GM18526 (cell line): ENCODE data around the gene JAG1.

ENCODE experiments used
- POLR2A ChIP-seq: IDR thresholded peaks from 3 replicates; pipeline ENCODE4 v1.6.1; 2011; ENCODE audit not compliant: insufficient read length; ENCODE audit errors: extremely low read depth

JAG1 gene

DNA sequence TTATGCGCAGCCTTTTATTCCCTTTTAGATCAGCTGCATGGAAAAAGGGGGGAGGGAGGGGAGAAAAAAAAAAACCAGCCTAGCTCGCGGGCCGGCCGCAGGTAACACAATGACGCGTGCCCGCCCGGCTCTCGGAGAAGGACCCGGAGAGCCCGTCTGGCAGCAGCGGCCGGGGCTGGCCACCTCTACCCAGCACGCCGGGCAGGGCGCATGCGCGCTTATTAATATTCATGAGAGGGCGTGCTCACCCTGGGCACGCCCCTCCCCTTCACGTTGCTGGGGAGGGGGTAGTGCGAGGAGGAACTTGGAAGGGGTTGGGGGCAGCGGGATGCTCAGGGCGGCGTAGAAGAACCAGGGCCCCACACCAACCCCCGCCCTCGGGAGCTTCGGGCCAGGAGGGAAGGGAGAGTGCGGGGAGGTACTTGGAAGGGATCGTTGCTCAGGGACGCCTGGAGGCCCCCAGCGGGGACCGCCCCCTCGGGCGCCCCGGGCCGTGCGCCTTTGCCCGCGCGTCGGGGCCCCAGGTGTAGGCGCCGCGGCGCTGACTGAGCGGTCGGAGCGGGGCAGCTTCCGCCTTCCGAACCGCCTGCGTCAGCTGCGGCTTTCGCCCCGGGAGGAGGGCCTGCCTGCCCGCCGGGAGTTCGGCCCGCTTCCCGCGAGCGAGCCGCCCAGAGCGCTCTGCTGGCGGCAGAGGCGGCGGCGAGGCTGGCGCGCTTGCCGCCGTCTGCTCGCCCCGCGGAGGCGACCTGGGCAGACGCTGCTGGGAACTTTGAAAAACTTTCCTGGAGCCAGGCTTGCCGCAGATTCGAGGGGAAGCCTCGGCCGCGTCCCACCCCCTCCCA is at the start of gene JAG1:
Gene JAG1 (minus strand): TSS at position 158 of the 842 bp plus-strand sequence. CDS start 469 bp downstream, outside the sequence.
- peak; percentile 81 for TF ChIP-seq POLR2A

DNA sequence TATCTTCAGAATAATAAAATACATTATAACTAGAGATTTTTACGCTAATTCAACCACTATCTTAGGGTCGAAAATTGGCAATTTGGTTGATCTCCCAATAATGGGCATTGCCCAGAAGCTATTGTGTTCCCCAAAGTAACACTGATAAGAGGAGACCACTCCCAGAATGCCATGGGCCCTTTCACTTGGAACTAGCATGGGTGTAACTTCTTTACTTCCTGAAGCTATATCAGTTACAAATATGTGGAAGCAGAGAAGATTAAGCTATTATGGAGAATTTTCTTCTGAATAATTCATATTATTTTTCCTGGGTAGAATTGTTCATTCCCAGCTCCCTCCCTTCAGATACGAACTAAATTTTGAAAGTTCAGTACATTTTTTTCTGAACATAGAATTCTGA is 48.2 kb upstream of the JAG1 start:
- no peak for TF ChIP-seq POLR2A

DNA sequence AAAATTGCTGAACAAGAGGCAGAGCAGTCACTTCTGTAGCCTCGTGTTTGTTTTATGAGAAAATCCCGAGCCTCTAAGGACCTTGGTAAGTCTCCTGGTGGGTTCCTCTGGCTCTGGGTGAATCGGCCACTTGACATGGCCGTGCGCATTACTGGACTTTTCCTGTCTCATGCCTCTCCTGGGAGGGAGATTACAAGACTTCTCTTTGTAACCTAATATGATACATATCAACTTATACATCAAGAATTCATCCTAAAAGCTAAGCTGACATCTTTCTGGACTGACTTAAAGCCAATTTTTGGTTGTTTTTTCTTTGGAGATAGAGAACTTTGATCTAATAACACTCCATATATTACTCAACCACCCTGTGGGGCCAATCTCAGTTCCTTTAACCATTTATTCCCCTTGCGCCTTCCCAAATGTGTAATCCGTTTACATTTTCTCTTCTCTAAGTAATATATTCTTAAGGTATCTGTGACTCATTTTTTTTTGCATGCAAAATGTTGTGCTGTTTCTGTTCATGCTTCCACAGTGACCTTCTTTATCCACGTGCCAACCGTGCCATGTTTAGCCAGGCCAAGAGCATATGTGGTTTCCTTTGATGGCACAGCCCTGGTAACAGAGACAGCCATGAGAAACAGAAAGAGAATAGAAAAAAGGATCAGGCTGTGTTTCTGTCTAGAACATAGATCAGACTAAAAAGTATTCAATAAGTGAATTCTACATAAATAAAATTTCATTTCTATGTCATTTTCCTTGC is 47.5 kb upstream of the JAG1 start:
- no peak for TF ChIP-seq POLR2A

DNA sequence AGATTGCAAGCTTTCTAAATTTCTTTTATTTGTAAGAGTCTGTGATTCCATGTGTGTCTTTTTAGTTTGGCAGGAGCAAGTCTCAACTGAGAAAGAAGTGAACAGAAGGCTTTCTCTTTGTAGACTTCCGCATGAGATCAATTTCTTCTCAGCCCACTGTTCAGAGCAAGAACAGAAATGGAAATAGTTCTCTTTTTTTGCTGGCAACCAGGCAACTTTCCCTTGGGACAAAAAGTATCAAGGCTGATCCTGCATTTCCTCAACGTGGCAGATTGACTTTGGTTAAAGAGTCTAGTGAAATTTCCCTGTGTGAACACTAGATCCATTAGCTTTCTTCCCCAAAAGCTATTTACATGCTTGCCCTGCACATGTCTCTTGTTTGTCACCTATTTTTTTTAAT is 46.8 kb upstream of the JAG1 start:
- no peak for TF ChIP-seq POLR2A

DNA sequence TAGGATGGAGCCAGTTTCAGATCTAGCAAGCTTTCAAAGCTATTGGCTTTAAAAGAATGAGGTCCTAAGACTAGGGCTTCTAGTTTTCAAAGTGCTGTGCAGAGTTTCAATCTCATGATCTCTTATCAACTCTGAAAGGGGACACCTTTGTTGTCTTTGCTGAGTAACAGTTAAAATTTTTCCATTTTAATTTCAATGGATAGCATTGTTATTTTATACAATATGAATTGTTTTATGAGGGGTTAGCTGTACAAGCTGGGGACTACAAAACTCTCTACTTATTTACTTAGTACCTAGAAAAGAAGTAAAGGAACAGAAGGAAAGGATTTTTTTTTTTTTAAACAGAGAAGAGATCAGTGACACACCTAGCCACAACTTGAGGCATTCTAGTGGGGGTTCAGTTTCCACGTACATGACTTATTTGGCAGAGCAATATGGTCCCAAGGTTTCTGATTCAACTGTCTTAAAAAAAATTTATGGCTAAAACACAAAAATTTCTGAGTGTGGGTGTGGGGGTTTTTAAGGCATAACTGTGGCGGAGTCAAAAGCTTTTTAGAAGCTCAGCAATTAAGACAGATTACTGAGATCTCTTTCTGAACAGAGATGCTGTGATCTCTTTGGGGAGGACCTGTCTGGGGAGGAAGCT is 46.1 kb upstream of the JAG1 start:
- no peak for TF ChIP-seq POLR2A

DNA sequence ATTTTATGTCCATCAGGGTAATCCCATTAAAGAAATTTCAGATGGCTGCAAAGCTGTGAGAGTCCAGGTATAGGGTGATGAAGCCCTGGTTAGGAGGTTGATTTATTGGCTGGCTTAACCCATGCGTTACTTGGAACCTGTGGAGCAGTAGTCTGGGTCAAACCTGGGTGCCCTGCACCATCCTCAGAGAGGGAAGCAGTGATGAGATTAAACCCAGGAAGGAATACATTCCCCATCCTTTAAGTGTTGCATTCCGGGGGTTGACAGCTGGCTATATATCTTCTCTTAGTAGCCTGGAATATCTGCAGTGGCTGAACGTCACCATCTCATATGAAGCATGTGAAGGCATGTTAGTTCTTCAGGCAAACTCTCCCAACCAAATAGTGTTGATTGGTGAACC is 44.9 kb upstream of the JAG1 start:
- TF ChIP-seq POLR2A = no peak

DNA sequence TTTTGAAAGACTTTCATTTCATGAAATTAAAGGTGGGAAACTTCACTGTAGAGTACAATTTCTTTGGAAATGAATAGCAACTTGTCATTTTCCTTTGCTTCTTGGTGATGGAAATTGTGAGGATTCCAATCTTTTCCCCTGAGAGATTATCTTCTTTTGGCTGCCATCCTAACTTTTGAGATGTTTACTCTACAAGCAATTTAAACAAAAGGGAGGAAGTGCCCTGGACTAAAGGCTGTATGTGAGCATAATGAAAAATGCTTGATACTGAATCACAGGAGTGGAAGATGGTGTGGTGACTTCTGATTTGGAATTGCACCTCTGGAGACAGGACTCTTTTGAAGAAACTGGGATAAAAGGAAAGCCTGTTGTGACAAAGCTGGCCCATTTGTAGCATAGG is 43.1 kb upstream of the JAG1 start:
- TF ChIP-seq POLR2A = no peak

DNA sequence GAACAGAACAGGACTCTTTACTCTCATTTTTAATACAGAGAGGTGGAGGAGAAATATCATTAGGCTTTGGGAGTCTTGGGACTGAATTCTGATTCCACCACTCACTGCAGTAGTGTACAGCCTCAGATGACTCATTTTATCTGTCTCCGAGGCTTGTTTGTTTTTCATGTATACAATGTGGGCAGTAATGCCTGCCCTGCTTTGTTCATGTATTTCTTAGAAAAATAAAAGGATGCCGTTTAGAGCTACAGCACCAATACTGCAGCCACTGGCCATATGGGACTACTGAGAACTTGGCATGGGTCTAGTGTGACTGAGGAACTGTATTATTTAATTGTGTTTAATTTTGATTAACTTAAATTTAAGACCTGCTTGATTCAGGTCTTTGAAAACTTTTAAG is 41.2 kb upstream of the JAG1 start:
- TF ChIP-seq POLR2A = no peak

DNA sequence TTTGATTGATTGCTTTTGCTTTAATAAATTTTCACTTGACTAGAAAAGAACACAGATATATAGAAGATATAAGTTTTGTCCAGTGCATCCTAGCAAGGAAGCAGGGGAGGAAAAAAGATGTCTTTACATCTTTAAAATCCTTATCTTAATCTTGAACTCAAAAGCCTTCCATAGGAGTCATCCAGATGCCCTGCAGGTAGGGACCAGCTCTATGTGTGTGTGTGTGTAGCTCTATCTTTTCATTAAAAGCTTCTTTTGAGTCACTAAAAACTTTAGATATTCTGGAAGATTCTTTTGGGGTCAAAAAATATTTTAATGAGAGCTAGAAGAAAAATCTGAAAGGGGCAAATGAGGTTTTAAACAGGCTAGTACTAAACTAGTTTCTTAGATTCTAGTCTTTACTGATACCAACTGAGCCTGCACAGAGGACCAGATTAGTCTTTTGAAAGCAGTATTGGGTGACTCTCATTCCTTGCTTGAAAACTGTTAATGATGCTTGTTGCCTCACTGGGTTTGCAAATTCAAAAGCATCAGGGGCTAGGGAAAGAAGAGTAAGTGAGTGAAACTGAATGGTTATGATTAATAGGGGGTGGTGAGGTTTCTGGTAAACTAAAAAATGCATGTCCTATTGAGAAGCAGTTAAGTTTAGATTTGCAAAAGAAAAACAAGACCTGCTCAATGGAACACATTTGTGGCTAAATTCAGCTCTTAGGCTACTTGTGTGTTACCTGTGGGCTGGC is 40.6 kb upstream of the JAG1 start:
- no peak for TF ChIP-seq POLR2A

DNA sequence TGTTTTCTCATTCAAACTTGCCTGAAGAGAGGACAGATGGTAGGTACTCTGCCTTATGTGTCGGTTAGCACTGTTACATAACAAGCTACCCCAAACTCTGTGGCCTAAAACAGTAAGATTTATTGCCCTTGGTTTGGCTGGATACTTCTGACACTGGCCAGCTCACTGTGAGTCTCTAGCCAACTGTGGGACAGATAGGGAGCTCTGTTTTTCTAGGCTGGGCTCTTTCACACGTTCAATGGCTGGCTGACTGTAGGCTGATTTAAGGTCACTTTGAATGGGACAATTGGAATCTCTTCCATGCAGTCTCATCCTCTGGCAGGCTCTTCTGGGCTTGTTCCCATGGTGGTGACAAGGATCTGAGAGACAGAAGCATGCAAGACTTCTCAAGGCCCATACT is 39.4 kb upstream of the JAG1 start:
- no peak for TF ChIP-seq POLR2A

DNA sequence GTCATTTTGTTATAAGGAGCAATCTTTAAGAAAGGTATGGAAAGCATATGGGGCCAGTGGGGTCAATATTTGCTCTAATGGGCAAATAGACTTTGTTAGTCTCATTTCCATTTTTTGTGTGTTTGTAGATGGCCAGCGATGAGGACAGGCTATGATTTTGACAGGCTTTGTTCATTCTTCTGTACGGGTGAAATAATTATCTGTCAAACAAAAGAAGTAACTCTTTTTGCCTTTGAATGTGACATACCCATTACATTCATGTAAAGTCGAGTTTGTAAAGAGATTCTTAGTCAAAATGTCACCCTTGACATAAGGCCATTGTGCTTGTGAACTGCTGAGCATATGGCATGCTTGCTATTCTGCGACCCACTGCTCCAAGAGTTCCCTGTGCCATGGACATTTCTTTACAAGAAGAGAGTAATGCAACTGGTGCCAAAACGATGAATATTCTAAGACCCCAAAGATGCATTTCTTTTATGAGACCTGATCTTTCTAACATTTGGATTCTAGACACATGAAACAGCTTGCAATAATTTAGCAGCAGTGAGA is 38.2 kb upstream of the JAG1 start:
- TF ChIP-seq POLR2A = no peak

DNA sequence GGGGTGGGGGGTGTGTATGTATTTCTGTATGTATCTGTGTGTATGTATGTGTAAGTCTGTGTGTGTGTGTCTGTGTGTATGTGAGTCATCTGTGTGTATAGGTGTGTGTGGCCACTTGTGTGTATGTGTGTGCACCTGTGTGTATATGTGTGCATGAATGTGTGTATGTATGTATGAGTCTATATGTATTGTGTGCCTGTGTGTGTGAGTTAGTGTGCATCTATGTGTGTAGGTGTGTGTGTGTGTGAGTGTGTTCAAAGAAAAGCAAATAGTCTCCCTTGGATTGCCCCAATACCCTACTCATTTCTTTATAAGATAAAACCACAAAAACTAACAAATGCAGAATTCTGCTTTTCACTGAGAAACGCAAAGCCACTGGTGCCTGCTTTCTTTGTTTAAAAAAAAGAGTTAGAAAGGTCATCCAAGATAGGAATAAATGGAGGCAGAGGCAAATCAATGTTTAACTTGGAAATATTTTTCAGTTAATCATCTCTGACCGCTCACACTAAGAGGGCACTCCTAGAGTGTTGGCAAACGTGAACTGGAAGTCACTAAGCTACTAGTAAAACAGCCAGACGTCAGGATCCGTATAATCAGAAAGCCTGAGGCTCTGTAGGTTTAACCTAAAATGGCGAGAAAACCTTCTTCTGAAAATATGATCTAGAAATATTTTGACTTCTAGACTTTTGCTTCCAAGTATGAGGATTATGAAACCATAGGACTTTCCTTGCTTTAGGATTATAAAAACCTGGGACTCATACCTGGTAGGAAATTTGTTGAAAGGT is 37.4 kb upstream of the JAG1 start:
- TF ChIP-seq POLR2A = no peak

DNA sequence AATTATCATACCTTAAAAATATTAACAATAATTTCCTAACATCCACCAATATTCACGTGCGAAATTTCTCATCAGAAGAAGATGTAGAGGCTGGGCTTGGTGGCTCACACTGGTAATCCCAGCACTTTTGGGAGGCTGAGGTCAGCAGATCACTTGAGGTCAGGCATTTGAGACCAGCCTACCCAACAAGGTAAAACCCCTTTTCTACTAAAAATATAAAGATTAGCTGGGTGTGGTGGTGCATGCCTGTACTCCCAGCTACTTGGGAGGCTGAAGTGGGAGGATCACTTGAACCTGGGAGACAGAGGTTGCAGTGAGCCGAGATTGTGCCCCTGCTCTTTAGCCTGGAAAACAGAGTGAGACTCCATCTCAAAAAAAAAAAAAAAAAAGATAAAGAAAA is 36.1 kb upstream of the JAG1 start:
- TF ChIP-seq POLR2A = no peak
